HG03108 (cell line): Measurements from ENCODE around the gene ATG4D.
A peak's percentile ranks its signal among the peaks of the same experiment; 100 is the strongest.
"Not testable (repeated sequence)": the region's sequence is repeated elsewhere in the genome, so short reads cannot be mapped to it uniquely, and the experiment has no call there.

ENCODE experiments used
- ATAC-seq: cut with Tn5 transposase; IDR thresholded peaks from one replicate; pipeline ENCODE4 v1.9.1; 2021; ENCODE audit warnings: moderate library complexity; ENCODE audit not compliant: unreplicated experiment

The ATG4D gene

DNA sequence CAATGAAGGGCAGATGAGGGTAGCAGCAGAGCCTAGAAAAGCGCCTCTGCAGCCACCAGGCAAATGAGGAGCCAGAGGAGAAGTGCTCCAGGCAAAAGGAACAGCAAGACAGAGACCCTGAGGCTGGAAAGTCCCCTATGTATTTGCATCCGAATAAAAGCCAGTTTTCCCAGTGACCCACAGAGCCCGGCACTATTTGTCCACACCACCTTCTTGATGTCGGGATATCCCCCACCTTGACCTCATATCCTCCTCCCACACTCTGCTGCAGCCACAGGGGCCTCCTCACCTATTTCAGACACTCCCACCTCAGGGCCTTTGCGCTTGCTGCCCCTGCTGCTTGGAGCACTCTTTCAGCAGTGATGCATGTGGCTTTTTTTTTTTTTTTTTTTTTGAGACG, 6.6 kb downstream of the ATG4D start:
- no peak for ATAC-seq

DNA sequence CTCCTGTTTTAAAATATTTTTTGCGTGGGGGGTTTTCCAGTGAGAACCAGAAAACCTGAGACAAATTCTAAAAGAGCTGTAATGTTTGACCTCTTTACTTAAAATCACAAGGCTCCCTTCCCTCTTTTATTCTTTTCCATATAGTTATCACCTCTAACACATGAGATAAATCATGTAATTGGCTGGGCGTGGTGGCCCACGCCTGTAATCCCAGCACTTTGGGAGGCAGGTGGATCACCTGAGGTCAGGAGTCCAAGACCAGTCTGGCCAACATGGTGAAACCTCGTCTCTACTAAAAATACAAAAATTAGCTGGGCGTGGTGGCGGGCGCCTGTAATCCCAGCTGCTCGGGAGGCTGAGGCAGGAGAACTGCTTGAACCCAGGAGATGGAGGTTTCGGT, 7.3 kb downstream of the ATG4D start:
- not testable (repeated sequence) for ATAC-seq

DNA sequence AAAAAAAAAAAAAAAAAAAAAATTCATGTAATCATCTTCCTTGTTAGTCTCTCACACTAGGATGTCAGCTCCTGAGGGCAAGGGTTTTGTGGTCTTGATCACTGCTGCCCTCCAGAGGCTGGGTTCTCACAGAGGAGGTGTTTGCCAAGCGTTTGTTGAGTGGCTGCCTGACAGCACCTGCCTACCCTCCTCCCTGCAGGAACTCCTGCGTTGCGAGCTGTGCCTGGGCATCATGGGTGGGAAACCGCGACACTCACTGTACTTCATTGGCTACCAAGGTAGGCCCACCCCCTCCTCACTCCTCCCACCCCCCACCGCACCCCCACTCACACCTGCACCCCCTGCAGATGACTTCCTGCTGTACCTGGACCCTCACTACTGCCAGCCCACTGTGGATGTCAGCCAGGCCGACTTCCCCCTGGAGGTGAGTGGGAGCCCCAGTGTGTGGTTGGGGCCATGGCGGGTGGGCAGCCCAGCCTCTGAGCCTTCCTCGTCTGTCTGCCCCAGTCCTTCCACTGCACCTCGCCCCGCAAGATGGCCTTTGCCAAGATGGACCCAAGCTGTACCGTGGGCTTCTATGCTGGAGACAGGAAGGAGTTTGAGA, 8.1 kb downstream of the ATG4D start:
- no peak for ATAC-seq

DNA sequence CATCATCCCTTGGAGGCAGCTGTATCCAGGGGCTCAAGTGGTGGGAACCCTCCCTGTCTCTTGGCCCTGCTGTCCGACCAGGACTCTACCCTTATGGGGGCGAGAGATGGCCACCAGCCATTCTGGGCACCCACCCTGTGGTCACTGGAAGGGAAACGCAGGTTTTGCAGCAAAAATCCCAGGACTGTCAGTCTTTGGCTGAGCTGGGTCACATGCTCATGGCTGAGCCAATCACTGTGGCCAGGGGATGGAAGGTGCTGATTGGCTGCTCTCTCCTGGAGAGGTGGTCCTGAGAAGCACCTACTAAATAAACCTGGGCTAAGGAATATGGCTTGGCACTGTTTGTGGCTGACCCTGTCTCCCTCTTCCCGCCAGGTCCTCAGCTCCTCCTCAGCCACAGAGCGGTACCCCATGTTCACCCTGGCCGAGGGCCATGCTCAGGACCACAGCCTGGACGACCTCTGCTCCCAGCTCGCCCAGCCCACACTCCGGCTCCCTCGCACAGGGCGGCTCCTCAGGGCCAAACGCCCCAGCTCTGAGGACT, 8.9 kb downstream of the ATG4D start:
- ATAC-seq = no peak

DNA sequence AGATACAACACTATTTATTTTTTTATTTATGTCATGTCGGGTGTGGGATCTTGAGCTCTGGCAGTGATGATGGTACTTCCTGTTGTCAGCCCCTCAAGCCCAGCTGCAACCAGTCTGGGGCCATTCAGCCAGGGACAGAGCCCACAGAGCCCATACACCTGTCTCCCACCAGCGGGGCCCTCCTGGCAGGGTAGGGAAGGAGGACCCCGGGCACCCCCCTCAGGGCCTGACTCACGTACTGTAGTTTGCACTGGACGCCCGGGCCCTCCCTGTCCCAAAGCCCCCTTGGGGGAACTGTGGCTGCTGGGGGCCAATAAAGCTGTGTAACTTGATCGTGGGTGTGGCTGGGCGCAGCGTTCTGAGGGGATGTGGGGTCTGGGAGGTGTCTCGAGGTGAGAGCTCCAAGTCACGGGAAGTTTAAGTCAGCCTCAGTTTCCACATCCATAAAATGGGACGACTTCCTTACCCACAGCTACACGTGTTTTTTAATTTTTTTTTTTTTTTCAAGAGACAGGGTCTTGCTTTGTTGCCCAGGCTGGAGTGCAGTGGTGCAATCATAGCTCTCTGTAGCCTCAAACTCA, 9.5 kb downstream of the ATG4D start:
- no peak for ATAC-seq

DNA sequence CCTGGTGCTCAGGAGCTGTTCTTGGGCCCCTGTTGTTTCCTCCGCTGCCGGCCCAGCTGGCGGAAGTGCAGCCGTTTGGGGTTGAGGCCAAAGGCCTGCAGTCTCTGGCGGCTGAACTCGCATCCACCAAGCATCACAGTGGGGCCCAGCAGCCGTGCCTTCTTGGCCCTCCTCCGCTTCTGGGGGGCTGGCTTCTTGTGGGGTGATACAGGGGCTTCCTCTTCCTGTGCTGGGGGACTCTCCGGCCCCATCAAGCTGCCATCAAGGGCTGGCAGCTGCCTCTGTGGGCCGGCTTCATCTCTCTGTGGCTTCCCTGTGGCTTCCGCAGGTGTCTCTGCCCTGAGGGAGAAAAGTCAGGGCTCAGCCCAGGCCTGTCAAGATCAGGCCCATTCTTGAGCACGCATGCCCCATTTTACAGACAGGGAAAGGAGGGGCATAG, 10.3 kb downstream of the ATG4D start:
- peak; percentile 61 for ATAC-seq

DNA sequence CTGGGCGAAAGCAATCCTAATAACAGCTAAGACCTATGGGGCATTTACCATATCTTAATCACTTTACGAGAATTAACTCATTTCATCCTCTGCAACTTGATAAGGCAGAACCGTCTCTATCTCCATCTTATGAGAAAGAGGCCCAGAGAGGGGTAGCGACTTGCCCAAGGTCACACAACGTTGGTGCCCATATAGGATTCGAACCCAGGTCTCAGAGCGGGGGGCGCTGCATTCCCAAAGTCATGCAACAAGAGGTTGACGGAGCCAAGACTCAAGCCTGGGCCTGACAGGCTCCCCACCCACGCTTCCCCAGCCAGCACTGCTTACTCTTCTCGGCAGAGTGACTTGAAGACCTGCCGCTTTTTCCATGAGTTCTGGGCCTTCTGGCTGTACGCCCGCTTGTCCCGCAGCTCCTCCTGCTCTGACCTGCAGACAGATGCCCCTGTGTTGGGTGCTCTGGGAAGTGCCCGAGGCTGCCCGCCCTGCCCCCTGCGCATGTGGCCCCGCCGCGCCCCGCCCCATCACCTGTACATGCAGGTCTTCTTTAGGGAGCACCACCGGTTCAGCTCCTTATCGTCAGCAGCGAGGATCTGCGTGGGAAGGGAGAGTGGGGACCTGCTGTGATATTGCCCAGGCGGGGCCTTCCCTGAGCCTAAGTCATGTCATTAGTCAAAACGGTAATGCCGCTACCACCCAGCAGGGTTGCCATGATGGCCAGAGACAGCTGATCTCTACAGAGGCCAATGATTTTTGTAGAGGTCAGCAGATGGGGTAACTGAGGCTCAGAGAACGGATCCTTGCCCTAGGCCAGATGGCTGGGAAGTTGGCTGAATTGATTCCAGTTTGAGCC, 11.3 kb downstream of the ATG4D start:
- ATAC-seq = no peak

DNA sequence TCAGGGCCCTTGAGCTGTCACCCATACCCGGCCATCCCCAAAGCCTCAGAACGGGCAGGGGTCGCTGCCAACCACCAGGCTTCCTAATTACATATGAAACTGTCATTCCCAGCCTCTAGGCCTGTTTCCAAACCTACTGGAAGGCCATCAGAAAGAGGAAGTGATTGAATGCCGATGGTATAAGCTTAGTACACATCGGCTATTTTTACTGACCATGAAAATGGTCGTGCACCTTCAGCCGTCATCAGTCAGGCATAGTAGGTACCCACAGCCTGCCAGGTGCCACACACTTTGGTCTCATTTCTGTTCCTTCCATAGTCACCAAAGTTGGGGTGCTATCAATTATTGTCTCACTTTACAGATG, 11.9 kb downstream of the ATG4D start:
- no peak for ATAC-seq

DNA sequence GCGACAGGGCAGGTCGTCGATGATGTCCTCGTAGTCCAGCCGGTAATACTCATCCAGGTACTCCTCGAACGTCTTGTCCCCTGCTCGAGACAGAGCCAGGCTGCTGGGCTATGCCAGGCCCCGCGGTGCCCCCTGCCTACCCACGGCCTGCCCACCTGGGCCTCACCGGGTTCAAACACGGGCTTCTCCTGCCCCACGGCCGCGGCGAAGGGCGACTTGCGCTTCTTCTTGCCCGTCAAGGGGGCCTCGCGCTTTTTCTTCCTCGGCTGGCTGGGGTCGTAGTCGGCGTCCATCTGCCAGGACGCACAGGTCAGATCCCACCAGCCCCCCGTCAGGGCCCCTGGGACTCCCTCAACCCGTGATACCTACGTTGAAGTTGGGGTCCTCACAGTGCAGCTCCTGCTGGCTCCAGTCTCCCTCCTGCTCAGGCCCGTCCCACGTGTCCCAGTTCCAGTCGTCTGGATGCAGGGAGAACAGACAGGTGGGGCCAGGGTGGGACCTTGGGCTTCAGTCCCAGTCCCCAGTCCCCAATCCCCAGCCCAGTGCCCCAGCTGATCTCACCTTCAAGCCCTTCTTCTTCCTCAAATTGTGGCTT, 14.0 kb downstream of the ATG4D start:
- ATAC-seq = no peak

DNA sequence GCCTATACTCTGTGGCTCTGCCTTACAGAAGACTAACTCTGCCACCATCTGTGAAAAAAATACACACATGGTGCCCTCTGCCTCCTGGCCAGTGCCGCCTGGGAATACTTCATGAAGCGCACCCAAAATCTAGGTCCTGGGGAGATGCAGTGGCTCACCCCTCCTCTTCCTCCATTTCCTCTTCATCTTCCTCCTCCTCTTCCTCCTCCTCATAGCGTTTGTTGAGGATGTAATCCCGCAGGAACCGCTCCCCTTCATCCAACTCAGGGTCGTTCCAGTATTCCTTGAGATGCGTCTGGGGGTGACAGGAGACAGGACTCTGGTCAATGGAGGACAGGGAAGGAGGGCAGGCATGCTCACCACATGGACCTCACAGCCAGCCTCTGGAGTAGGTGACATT, 16.4 kb downstream of the ATG4D start:
- no peak for ATAC-seq

DNA sequence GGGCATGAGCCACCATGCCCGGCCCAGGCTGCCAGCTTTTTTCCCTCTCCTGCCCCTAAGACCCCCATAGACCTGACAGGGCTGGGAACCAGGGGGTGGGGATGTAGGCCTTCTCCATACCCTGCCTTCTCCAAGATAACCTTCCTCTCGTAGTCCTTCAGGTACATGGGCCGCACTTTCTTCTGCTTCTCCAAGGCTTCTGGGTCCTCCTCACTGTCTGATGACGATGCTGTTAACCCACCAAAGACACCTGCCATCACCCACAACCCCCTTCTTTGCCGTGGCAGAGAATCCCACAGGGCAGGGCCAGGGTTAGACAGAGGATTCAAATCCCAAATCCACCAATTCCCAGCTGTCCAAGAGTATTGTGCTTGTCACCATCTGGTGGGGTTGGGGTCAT, 18.9 kb downstream of the ATG4D start:
- ATAC-seq = no peak

DNA sequence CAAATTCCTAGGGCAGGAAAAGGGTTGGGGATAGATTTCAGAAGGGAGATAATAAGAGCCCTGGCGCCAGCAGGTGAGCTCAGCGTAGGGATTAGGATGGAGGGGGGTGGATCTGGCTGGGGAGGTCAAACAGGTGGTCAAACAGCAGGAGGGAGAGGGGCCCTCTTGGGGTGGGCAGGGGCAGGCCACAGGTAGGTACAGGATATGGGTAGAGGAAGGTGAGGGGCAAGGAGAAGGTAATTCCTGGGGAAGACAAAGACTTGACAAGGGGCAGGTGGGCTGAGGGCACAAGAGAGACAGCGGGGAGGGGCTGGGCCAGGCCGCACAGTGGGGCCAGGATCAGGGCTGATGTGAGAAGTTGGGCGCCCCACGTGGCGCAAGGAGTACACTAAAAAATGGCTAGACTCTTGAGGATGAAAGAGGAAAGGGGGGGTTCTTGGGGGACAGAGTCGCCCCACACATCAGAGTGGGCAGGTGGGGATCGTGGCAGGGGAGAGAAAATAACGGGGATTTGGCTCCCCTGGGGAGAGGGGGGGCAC, 21.4 kb downstream of the ATG4D start:
- ATAC-seq = no peak

DNA sequence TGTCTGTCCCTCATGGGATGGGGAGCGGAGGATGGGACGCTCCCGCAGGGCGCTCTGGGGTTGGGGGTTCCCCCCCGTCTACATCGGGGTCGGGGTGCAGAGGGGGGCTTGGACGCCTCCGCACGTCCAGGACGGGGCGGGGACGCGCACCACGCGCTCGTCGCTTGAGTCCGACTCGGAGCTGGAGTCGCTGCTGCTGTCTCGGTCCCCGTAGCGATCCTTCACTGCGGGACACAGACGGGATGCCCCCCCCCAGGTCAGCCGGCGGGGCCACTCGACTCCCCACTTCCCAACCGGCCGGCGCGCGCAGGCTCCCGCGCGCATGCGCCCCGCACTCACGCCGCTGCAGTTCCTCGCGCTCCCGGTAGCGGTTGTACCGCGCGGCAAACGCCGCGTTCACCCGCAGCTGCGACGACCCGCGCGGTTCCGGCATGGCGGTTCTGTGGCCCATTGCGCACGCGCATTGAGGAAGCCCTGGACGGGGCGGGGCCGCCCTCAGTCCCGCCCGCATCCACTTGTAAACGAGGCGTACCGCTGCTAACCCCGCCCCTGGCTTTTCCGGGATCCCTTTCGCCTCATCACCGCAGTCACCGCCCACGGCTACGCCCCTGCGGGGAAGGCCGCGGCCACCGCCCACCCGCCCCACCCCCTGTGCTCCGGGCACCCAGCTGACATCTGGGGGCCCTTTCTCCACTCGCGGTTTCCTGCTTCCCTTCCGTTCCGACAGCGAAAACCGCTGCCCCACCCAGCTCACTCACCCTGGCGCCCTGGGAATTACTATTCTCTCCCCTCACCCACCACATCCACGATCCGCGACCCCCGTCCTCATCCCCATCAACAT, 22.1 kb downstream of the ATG4D start, which contains the start of gene KRI1:
Gene KRI1 (minus strand): TSS at position 444 of the 841 bp plus-strand sequence. CDS start 11 bp downstream, at position 433.
- peak; percentile 38 for ATAC-seq

DNA sequence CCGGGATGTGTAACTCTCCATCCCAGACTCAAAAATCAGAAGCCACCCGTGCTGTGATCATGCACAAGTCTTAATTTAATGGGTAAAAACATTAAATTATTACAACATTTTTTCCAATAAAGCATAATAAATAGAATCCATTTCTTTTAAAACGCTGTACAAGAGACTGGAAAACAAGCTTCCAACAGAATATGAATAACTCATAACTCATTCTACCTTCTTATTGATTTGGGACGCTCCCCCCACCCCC, 22.6 kb downstream of the ATG4D start:
- ATAC-seq = no peak

DNA sequence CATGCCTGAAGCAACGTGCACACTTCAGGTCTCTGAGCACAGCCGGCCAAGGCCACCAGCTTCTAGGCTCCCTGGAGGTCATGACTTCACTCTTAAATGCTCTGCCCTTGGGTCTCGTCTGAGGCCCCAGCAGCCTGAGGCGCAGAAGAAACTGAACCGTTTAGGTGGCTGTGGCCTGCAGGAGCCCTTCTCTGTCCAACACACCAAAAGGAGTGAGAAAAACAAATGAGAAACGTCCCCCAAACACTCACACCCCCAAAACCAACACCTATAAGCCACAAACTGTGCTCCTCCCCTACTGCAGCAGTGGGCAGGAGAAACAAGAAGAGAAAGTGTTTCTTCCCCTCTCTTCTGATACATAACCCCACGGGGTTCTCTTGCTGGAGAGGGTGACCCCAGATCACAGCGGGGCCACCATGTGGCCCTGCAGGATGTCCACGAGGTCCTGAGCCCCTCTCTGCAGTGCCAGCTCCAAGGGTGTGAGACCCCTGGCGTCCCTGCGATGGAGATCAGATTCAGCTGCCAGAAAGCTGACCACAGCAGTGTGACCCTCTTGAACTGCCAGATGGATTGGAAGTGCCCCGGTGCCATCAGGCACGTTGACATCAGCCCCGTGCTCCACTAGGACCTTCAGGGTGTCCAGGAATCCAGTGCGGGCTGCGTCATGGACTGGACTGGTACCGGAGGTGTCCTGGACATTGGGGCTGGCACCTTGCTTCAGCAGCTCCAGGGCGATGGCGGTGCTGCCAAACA, 23.1 kb downstream of the ATG4D start:
- ATAC-seq = no peak

DNA sequence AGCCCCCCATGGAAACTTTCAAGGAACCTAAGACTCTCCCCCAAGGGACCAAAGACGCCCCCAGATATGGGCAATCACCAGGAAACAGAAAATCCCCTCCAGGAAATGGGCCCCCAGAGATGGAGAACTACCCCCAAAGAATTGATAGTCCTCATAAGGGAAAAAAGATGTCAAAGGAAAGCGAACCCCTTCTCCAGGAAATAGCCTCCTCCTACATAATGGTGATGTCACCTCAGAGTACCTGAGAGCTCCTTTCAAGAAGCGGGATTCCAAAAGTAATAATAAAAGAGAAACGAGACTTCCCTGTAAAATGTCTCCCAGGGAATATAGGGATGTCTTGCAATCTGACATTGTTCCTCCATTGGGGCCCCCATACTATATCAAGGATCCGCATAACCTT, 24.0 kb downstream of the ATG4D start:
- no peak for ATAC-seq

DNA sequence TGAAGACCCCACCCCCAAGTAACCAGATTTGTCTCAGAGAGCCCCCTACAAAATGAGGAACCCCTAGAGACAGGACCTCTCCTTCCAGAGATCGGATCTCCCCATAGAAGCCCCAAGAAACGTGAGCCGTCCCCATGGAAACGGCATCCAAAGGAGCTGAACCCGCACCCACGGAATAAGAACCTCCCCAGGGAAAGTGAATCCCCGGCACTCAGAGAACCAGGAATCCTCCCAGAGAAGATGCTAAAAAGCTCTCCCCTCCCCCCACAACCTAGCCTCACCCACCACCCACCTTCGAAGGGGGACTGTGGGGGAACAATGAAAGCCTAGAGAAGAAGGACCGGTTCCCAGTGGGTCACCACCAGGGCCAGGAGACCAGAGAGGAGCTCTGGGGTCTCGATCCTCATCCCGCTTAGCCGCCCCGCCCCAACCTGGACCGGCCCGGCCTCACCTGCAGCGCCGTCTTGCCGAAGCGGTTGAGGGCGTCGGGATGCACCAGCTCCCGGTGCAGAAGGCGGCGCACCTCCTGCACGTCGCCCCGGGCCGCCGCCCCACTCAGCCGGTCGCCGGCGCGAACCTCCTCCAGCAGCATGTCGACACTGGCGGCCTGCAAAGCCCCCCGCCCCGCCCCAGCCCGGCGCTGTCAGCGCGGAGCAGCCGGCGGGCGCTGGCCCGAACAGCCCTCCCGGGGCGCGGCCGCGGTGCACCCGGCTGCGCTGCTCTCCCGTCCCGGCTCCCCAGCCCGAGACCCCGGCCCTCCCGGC, 24.5 kb downstream of the ATG4D start:
- peak; percentile 8 for ATAC-seq

DNA sequence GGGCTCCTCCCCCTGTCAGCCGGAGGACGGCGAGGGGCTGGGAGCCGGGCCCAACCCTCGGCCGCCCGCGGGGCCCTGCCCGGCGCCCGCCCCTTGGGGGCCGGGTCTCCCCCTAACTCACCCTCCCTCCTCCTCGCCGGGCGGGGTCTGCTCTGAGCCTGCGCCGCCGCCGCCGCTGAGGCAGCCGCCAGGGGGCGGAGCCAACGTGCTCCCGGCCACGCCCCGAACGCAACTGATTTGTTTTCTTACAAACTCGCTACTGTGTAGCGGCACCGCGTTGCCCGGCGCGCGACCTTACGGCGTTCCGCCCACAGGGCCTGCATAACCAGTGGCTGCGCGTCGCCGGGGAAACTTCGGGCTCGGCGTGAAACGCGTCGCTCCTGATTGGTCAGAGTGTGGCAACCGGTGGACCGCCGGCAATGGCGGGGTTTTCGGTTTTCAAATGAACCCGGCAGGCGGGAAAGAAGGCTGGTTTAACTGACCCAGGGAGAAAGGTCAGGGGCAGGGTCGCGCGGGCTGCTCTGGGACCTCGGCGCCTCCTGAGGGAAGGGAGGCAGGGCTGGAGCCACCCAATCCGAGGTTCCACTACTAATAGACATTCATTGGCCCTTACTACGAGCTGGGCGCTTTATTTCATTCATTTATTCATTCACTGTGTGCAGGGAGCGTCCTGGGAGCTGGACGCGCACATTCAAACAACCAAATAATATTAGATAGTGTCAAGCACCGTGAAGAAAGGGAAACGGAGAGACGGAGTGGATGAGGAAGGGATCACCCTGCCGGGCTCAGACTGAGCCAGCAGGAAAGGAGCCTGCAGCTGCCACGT, 25.3 kb downstream of the ATG4D start, which contains the start of gene CDKN2D:
Gene CDKN2D (minus strand): TSS at position 154 of the 826 bp plus-strand sequence. CDS start 326 bp downstream, outside the sequence.
- ATAC-seq = peak; percentile 65
